ENCODE data around the gene HYDIN.
"Not testable (repeated sequence)": the region's sequence is repeated elsewhere in the genome, so short reads cannot be mapped to it uniquely, and the experiment has no call there.

HYDIN gene

GRCh38 chr16:70999735-71000134 is 230.8 kb downstream of the HYDIN start:
- DNase-seq (ENCODE audit: low read depth); H3K4me3 ChIP-seq (ENCODE audit: low read length): not testable (repeated sequence)
- TF ChIP-seq CTCF (conservative IDR thresholded peaks at IDR 0.05; ENCODE audit: low read depth, low read length) = peak; percentile 36

GRCh38 chr16:70995799-70996198 is 234.7 kb downstream of the HYDIN start:
- not testable (repeated sequence) for DNase-seq (ENCODE audit: low read depth); H3K4me3 ChIP-seq (ENCODE audit: low read length)

- not testable (repeated sequence) for DNase-seq (ENCODE audit: low read depth); H3K4me3 ChIP-seq (ENCODE audit: low read length)
These were observed 238.0 kb downstream of the HYDIN start for GRCh38 chr16:70992511-70992910.

- not testable (repeated sequence) for H3K4me3 ChIP-seq (ENCODE audit: low read length); DNase-seq (ENCODE audit: low read depth)
These were observed 243.4 kb downstream of the HYDIN start for GRCh38 chr16:70987019-70987715.

- not testable (repeated sequence) for DNase-seq (ENCODE audit: low read depth); H3K4me3 ChIP-seq (ENCODE audit: low read length)
These were observed 245.8 kb downstream of the HYDIN start for GRCh38 chr16:70984675-70985074.

GRCh38 chr16:70968332-70968731 is 262.2 kb downstream of the HYDIN start:
- H3K4me3 ChIP-seq (ENCODE audit: low read length); DNase-seq (ENCODE audit: low read depth): not testable (repeated sequence)

- not testable (repeated sequence) for DNase-seq (ENCODE audit: low read depth); H3K4me3 ChIP-seq (ENCODE audit: low read length)
These were observed 270.4 kb downstream of the HYDIN start for GRCh38 chr16:70960169-70960568.

- not testable (repeated sequence) for DNase-seq (ENCODE audit: low read depth); H3K4me3 ChIP-seq (ENCODE audit: low read length)
These were observed 275.6 kb downstream of the HYDIN start for GRCh38 chr16:70954922-70955321.

- not testable (repeated sequence) for DNase-seq (ENCODE audit: low read depth); H3K4me3 ChIP-seq (ENCODE audit: low read length)
These were observed 276.7 kb downstream of the HYDIN start for GRCh38 chr16:70953824-70954223.

GRCh38 chr16:70943551-70943950 is 287.0 kb downstream of the HYDIN start:
- H3K4me3 ChIP-seq (ENCODE audit: low read length); DNase-seq (ENCODE audit: low read depth): not testable (repeated sequence)

GRCh38 chr16:70939690-70940359 is 290.7 kb downstream of the HYDIN start:
- DNase-seq (ENCODE audit: low read depth); H3K4me3 ChIP-seq (ENCODE audit: low read length): not testable (repeated sequence)

- DNase-seq (ENCODE audit: low read depth) = peak; percentile 4
- H3K4me3 ChIP-seq (ENCODE audit: low read length) = not testable (repeated sequence)
These were observed 293.6 kb downstream of the HYDIN start for GRCh38 chr16:70936781-70937525.

- H3K4me3 ChIP-seq (ENCODE audit: low read length); DNase-seq (ENCODE audit: low read depth): not testable (repeated sequence)
These were observed 295.2 kb downstream of the HYDIN start for GRCh38 chr16:70935325-70935724.

- not testable (repeated sequence) for DNase-seq (ENCODE audit: low read depth); H3K4me3 ChIP-seq (ENCODE audit: low read length)
These were observed 296.8 kb downstream of the HYDIN start for GRCh38 chr16:70933746-70934145.

GRCh38 chr16:70930757-70931156 is 299.8 kb downstream of the HYDIN start:
- H3K4me3 ChIP-seq (ENCODE audit: low read length); DNase-seq (ENCODE audit: low read depth): not testable (repeated sequence)

- not testable (repeated sequence) for H3K4me3 ChIP-seq (ENCODE audit: low read length); DNase-seq (ENCODE audit: low read depth)
These were observed 308.4 kb downstream of the HYDIN start for GRCh38 chr16:70922164-70922563.

GRCh38 chr16:70920661-70921060 is 309.9 kb downstream of the HYDIN start:
- H3K4me3 ChIP-seq (ENCODE audit: low read length); DNase-seq (ENCODE audit: low read depth): not testable (repeated sequence)

- not testable (repeated sequence) for H3K4me3 ChIP-seq (ENCODE audit: low read length); DNase-seq (ENCODE audit: low read depth)
These were observed 342.3 kb downstream of the HYDIN start for GRCh38 chr16:70888208-70888607.

GRCh38 chr16:70884652-70885051 is 345.9 kb downstream of the HYDIN start:
- not testable (repeated sequence) for DNase-seq (ENCODE audit: low read depth); H3K4me3 ChIP-seq (ENCODE audit: low read length)

Measured in retinal pigment epithelial cell (primary cell).